GM12874 (cell line): ENCODE data around the gene RHOU.

Experiments
- TF ChIP-seq, protein P1 (sequence below): IDR thresholded peaks from 2 replicates; pipeline ENCODE4 v1.5.1; 2011; ENCODE audit warnings: low read depth, mild to moderate bottlenecking, control low read depth, low read length, moderate library complexity; ENCODE audit not compliant: insufficient read depth

The RHOU gene

DNA sequence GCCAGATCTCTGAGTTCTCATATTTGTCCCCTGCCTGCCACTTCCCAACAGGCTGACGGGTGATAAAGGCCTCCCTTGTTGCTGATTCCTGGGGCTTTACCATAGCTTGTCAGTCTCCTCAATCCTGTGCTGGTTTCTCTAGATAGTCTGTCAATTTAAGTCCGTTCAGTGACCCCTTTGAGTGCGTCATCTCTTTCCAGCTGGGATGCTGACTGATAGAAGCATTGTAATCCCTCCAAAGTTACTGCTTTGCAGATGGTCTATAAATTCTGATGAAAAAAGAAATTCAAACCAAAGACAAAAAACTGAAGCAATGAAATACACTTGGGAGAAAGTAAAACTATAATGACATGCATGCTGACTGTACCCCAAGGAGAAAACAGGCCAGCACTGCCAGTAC, 28.3 kb downstream of the RHOU start:
- TF ChIP-seq, protein P1, sequence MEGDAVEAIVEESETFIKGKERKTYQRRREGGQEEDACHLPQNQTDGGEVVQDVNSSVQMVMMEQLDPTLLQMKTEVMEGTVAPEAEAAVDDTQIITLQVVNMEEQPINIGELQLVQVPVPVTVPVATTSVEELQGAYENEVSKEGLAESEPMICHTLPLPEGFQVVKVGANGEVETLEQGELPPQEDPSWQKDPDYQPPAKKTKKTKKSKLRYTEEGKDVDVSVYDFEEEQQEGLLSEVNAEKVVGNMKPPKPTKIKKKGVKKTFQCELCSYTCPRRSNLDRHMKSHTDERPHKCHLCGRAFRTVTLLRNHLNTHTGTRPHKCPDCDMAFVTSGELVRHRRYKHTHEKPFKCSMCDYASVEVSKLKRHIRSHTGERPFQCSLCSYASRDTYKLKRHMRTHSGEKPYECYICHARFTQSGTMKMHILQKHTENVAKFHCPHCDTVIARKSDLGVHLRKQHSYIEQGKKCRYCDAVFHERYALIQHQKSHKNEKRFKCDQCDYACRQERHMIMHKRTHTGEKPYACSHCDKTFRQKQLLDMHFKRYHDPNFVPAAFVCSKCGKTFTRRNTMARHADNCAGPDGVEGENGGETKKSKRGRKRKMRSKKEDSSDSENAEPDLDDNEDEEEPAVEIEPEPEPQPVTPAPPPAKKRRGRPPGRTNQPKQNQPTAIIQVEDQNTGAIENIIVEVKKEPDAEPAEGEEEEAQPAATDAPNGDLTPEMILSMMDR: no peak

DNA sequence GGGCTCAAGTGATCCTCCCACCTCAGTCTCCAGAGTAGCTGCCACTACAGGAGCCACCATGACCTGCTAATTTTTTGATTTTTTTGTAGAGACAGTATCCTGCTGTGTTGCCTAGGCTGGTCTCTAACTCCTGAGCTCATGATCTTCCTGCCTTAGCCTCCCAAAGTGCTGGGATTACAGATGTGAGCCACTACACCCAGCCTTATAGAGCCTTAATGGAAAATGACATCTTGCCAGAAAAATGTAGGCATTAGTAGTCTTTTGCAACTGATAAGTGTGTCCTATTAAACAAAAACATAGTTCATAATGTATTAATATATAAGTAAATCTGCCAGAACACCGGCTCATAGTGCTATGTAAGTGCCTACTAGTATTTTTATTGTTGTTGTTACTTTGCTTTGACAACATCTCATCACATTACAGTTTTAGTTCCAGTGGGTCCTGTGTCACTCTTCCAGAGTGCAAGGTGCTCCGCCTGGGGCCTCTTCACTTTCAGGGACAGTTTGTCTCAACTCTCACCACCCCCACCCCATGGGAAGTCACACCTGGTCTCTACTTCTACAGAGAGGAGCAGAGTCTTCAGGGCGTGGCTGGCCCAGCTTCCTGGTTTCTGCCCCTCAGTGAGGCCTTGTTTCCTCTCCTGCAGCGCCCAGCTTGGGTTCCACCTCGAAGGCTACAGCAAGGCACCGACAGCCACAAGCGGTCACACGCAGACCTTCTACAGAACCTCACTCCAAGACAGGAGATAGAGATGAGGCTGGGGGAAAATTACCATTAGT, 30.1 kb downstream of the RHOU start:
- TF ChIP-seq, protein P1: no peak

DNA sequence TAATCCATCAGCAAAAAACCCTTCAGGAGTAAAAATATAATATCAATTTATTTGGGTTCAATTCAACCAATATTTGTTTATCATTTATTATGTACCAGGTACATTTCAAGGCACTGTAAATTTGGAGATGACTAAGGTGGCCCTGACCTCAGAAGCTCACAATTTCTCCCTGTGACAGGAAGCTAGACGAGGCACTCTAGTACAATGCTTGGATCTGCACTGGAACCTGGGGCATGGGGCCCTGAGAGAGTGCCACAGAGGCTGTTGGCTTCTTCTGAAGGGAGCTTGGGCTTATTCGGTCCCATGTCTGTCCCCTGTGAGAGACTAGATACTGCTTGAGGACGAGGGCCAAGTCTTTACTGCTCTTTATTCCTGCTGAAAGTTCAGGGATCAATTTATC, 31.5 kb downstream of the RHOU start:
- TF ChIP-seq, protein P1: no peak

DNA sequence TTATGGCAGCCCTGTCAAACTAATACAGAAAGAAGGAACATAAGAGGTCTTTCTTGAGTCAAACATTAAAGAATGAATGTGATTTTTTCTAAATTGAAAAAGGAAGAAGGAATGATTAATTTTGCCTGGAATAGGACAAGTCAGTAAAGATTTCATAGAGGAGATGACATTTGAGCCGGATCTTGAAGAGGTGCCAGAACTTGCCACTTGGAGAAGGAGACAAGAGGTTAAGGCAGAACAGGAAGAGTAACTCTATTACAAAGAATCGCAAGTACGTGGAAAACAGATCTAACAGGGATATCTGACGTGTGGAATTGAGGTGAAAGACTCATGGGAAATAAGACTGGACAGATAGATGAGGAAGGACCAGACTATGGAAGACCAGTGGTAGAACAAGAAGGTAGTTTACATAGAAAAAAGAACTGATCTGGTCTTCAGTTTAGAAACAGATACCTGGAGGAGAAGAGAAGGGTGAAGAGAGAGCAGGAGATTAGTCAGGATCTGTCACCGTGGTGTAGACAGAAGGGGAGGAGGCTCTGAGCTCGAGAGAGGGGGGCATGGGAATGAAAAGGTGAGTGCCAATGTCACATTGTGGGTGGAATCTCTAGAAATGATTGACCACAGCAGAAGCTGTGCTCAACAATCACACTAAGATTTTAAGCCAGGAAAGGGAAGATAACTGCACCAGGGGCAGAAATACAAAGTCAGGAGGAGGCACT, 32.5 kb downstream of the RHOU start:
- TF ChIP-seq, protein P1: no peak

DNA sequence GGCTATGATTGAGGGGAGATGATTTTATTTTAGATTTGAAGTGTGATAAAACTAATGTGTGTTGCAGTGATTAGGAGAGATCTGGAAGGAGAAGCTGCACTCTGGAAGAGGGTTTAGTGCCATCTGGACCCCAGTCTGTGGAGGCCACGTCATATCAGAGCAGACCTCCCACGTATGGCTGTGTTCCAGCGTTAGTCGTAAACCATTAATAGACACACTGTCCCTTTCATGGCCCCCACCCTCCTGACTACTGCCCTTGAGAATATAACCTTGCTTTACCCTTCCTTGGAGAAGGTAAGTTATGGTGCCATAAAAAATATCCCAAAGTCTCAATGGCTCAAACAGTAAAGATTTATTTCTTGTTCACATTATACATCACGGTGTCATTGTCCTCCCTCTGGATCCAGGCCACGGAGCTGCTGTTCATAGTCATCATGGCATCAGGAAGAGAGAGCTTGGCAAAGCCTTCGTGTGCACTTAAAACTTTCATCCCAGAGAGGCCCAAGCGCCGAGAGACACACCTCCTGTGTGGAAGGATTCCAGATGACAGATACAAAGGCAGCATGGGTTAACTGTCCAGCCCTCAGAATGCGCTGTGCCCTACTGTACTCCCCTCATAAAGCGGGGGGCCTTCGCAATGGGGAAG, 33.2 kb downstream of the RHOU start:
- TF ChIP-seq, protein P1: no peak

DNA sequence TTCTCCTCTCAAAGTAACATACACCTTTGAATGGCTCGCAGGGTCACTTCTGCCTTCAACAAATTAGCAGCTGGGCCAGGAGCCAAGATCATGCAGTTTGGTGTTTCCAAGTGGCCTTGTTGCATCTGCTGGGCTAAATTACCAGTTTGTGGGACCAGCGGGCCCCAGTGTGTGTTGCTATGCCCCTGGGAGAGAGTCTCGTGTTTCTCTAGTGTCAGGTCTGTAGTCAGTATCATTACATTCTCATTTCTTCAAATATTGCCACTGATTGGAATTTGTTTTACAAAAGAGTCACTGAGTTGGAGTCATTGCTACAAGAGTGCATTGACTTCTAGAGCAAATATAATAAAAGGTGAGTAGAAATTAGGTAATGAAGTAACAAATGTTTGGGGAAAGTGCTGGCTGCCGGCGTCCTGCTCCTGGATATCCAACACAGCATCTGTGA, 35.5 kb downstream of the RHOU start:
- TF ChIP-seq, protein P1: no peak

DNA sequence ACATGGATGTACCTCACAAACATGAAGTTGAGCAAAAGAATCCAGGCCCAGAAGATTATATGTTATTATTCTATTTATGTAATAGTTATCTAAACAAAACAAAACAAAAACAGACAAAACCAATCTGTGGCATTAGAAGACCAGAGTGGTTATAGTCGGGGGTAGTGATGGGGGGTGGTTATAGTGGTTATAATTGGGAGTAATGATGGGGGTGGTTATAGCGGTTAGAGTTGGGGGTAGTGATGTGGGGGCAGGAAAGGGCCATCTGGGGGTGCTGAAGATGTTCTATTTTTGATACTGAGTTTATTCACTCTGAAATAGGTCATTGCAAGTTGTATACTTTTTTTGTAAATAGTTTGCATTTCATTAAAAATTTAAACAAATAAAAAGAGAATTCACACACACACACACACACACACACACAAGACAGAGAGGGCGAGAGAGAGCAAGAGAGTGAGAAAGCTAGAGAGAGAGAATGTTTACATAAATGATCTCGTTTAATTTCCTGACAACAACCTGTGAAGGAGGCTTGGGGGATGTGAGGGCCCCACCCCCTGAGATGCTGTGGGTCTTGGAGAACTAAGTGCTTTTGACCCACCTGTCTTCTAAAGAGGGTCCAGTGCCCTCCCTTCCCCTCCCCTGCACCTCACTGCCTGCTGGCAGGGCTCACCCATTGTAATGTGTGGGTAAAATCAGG, 37.4 kb downstream of the RHOU start:
- TF ChIP-seq, protein P1: no peak
